Epithelial cell of proximal tubule (primary cell): ENCODE data around the gene DYNC2I2. TPM values are rescaled to one million over a fixed set of nuclear protein-coding genes. Genes with fewer than 3 reads are reported as not detected.

Source experiments
- DNase-seq: peaks from one replicate; pipeline ENCODE4 v3.0.0-alpha.2; 2011; ENCODE audit warnings: low read depth
- H3K4me3 ChIP-seq: 2 replicates; pipeline ENCODE4 v1.5.1; 2011; ENCODE audit warnings: low read depth, mild to moderate bottlenecking, low read length
- total RNA-seq: library from RNA; depleted of rRNA; stranded (reverse); fragments of >200 nt; gene quantifications from 2 replicates; pipeline ENCODE4 v1.2.3, GENCODE V29; 2015
- TF ChIP-seq, protein P1 (sequence below): conservative IDR thresholded peaks from 2 replicates; pipeline ENCODE4 v1.5.1; 2012; ENCODE audit warnings: low read depth, mild to moderate bottlenecking, low read length

Gene DYNC2I2
- total RNA-seq, 1 donor from 2014 or later: 121 TPM

DNA sequence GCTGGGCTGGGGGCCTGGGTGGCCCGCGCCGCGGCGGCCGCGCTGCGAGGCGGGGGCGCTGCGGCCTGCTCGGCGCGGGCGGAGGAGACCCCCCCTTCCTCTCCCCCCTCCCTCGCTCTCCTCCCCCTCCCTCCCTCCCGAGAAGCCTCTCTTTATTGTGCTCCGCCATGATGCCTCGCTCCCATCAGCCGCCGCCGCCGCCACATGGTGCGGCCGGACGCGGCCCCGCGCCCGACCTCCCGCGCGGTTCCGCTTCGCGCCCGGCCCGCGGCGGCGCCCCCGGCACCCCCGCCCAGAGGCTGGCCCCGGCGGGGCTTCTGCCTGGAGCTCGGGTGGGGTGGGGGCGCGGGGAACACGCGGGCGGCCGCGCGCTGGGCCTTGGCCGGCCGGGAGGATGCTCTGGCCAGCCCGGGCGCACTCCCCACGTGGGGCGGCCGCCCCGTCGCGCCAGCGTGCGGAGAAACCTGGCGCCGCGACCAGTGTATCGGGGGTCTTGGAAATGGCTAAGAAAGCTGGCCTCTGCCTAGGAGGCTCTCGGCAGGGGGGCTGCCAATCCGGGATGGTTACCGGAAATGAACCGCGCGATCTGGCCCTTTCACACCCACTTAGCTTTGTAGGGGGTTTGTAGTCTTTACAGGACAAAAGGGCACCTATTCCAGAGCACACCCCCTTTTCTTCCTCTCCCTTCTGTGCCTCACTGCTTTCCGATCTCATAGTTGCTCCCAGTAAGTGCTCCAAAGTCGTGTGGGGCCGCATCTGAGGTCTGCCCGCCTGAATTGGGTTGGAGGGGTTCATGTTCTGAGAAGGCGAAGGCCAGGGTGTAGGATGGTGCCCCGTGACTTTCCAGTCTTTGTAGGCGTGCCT is 33.4 kb upstream of the DYNC2I2 start:
- DNase-seq: no peak
- H3K4me3 ChIP-seq: peak overlapping the region; percentile 80
- TF ChIP-seq, protein P1, sequence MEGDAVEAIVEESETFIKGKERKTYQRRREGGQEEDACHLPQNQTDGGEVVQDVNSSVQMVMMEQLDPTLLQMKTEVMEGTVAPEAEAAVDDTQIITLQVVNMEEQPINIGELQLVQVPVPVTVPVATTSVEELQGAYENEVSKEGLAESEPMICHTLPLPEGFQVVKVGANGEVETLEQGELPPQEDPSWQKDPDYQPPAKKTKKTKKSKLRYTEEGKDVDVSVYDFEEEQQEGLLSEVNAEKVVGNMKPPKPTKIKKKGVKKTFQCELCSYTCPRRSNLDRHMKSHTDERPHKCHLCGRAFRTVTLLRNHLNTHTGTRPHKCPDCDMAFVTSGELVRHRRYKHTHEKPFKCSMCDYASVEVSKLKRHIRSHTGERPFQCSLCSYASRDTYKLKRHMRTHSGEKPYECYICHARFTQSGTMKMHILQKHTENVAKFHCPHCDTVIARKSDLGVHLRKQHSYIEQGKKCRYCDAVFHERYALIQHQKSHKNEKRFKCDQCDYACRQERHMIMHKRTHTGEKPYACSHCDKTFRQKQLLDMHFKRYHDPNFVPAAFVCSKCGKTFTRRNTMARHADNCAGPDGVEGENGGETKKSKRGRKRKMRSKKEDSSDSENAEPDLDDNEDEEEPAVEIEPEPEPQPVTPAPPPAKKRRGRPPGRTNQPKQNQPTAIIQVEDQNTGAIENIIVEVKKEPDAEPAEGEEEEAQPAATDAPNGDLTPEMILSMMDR: no peak

DNA sequence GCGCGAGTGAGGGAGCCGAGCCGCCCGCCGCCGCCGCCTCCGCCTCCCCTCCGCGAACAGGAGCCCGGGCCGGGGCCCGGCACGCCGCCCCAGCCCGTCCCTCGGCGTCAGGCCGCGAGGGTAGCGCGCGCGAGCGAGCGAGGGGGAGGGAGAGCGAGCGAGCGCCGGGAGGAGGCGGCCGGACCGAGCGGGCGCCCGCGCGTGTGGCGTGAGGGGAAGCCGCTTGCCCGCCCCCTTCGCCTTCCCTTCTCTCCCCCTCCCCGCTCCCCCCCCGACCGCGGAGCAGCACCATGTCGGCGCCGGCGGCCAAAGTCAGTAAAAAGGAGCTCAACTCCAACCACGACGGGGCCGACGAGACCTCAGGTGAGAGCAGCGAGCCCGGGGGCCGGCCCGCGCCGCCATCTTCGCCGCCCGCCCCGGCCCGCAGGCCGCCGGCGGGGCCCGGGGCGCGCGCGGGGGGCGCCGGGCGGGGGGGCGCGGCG is 32.7 kb upstream of the DYNC2I2 start:
- DNase-seq: no peak
- peak overlapping the region; percentile 80 for H3K4me3 ChIP-seq
- TF ChIP-seq, protein P1: no peak

DNA sequence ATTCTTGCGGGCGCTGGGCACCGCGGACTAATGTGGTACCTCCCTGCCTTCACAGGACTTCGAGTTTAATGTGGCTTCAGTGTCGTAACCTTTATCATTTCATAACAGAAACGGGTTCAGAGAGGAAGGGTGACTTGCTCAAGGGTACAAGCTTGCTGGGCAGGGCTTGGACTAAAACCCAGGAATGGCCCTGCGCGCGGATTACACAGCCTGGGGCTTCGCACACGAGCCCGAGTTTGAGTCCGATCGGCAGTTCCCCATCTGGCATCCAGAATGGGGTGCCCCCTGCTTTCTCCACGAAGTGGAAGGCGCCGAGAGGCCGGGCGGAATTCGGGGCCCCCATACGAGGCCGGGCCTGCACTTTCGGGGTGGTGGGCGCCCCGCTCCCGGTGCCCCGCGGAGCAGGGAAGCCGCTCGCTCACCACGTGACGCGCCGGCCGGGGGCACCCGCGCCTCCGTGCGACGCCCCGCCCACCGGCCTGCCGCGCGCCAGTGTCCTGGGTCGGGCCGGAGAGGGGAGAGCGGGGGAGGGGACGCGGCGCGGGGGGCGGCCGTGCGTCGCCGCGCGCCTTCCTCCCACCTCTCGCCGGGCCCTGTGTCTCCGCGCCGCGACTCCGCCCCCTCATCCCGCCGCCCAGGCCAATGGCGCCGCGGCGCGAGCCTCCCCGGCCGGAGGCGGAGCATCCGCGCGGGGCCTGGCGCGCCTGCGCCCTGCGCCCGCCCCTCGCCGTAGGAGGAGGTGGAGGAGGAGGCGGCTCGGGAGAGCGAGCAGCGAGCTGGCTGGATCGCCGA is 32.0 kb upstream of the DYNC2I2 start, which contains the start of gene SET:
Gene SET, plus strand, starts transcription at position 722 of the 792 bp plus-strand sequence. CDS start 361 bp downstream, outside the sequence.
- TF ChIP-seq, protein P1: no peak
- peak within 1 kb of the TSS; percentile 80 for H3K4me3 ChIP-seq
- no peak for DNase-seq

DNA sequence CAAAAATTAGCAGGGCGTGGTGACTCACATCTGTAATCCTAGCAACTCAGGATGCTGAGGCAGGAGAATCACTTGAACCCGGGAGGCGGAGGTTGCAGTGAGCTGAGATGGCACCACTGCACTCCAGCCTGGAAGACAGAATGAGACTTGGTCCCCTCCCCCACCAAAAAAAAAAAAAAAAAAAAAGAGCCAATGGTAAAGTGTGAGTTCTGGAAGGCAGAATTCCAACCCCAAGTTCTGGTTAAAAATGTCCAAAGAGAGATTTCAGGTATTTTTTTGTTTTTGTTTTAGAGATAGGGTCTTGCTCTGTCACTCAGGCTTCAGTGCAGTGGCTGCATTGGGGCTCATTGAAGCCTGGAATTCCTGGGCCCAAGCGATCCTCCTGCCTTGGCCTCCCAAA is 30.8 kb upstream of the DYNC2I2 start:
- H3K4me3 ChIP-seq: no peak overlapping the region
- TF ChIP-seq, protein P1: no peak
- no peak for DNase-seq

DNA sequence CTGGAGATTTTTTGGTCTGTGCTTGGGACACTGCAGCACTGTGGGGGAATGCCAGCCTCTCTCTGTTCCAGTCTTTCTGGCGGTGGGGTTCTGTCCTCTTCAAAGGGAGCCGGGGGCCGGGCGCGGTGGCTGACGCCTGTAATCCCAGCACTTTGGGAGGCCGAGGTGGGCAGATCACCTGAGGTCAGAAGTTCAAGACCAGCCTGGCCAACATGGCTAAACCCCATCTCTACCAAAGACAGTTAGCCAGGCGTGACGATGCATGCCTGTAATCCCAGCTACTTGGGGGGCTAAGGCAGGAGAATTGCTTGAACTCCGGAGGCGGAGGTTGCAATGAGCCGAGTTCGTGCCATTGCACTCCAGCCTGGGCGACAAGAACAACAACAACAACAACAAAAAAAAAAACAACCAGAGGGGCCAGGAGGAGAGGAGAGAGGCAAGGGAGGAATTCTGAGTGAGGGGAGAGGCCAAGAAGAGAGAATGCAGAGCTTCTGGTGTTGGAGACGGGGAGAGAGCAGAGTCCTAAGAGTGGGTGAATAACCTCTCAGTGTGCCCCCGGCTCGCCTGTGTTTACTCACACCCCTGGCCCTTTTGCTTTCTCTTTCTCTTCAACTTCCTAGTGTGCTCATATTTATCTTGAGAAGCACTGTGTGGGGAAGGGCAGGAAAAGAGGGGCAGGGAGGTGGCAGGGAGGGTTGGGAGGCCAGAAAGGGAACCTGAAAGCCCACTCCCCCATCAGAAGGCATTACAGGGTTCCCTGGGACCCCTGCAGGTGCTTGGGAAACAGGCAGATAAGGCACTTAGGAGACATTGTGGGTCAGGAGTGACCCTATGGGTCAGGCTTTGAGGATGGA is 29.2 kb upstream of the DYNC2I2 start:
- peak overlapping the region; percentile 95 for H3K4me3 ChIP-seq
- no peak for DNase-seq
- TF ChIP-seq, protein P1: no peak
